ENCODE measurements around the gene DENND1A.
A peak's percentile ranks its signal among the peaks of the same experiment; 100 is the strongest.
"Not testable (repeated sequence)": the region's sequence is repeated elsewhere in the genome, so short reads cannot be mapped to it uniquely, and the experiment has no call there.

DENND1A gene

DNA sequence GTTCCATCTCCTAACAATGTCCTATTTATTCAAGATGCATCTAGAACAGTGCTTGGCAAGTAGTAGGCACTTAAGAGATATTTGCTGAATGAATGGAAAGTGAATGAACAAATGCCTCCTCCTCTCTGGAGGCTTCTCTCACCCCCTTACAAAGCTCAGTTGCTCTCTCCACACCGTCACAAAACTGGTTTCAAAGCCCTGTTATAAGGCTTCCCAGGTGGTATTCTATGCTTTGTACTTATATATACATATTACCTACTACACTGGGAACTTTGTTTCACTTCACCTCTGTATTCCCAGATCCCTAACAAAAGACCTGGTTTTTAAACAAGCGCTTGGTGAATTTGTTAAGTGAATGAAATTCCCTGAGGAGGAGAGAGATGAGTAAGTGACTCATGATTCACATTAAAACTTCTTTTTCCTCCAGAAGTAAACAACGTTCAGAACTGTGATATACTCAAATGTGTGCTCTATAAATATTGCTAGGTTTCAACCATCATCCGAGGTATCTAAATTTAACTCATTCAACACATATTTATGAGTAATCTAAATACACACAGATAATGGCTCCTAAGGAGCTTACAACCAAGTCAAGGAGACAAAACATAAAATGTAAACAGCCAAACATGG, 36.0 kb downstream of the DENND1A start:
- peak overlapping the region in 1 of 2 experiments; percentile 49 for H3K18ac ChIP-seq (ENCODE audit: low read depth in 1 of 2, low read length in 2 of 2)
- no peak overlapping the region for H3K14ac ChIP-seq (ENCODE audit: low read length in 2 of 2)
- no peak overlapping the region for H2BK15ac ChIP-seq (ENCODE audit: low read depth, poor library complexity, severe bottlenecking)
- H4K91ac ChIP-seq (ENCODE audit: low read length) = no peak overlapping the region
- H2BK5ac ChIP-seq (ENCODE audit: low read depth, low read length, poor library complexity, severe bottlenecking) = no peak overlapping the region
- H3K4ac ChIP-seq (ENCODE audit: low read depth in 1 of 2, low read length in 2 of 2) = no peak overlapping the region
- no peak overlapping the region for H3K27ac ChIP-seq (ENCODE audit: low read length, poor library complexity, severe bottlenecking)
- WGBS = no CpG with 5 or more reads among the region's 4 CpGs
- H3K9me3 ChIP-seq (ENCODE audit: control insufficient read depth, low read length) = no peaks in the 10 kb centered on the region
- H3K4me3 ChIP-seq (ENCODE audit: insufficient read depth in 1 of 2, low read depth in 1 of 2, low read length in 2 of 2) = peak overlapping the region in 1 of 2 experiments; percentile 50
- H2BK120ac ChIP-seq (ENCODE audit: low read depth, low read length) = no peak overlapping the region
- H3K79me1 ChIP-seq (replicated peaks; ENCODE audit: low read length, poor library complexity, severe bottlenecking) = peaks cover 32% of the 10 kb centered on the region
- no peak overlapping the region for H2AFZ ChIP-seq (ENCODE audit: low read depth, low read length)
- no peak overlapping the region for H3K23ac ChIP-seq (ENCODE audit: low read length in 2 of 2)
- no peak overlapping the region for H3K4me2 ChIP-seq (ENCODE audit: low read length, poor library complexity, severe bottlenecking)
- H3K9ac ChIP-seq (ENCODE audit: low read length) = peak overlapping the region; percentile 61
- H4K8ac ChIP-seq (ENCODE audit: low read length) = no peak overlapping the region
- H3K4me1 ChIP-seq (ENCODE audit: control insufficient read depth, insufficient read depth, low read depth, low read length) = no peaks in the 10 kb centered on the region
- no peak overlapping the region for H2BK12ac ChIP-seq (ENCODE audit: low read length in 2 of 2)
- peak; percentile 73 for DNase-seq
- H3K27me3 ChIP-seq (ENCODE audit: control insufficient read depth in 1 of 2, insufficient read depth in 1 of 2, low read length in 2 of 2) = no peaks in the 10 kb centered on the region
- H2AK5ac ChIP-seq (ENCODE audit: low read length, severe bottlenecking) = no peak overlapping the region
- no peaks in the 10 kb centered on the region for H3K36me3 ChIP-seq (ENCODE audit: control insufficient read depth in 1 of 2, insufficient read depth in 2 of 2, low read depth in 1 of 2, low read length in 2 of 2)

DNA sequence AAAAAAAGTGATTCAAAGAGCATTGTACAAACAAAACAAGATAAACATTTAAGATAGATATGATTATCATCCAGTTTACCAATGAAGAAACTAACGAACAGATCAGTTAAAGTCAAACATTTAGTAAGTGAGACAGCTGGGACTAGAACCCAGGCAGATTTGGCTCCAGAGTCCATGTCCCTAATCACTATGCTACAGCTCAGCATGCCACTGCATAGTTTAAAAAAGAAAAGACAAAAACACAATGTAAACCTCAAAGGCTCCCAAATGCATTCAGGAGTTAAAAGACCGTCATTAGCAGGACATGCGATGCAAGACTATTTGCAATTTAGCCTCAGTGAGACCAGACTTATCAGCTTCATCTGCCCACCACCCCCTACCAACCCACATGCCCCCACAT, 36.8 kb downstream of the DENND1A start:
- H3K4ac ChIP-seq (ENCODE audit: low read depth in 1 of 2, low read length in 2 of 2) = no peak overlapping the region
- no peak for DNase-seq
- H3K14ac ChIP-seq (ENCODE audit: low read length in 2 of 2) = no peak overlapping the region
- no peak overlapping the region for H3K27ac ChIP-seq (ENCODE audit: low read length, poor library complexity, severe bottlenecking)
- H4K8ac ChIP-seq (ENCODE audit: low read length) = no peak overlapping the region
- H3K79me1 ChIP-seq (replicated peaks; ENCODE audit: low read length, poor library complexity, severe bottlenecking) = peaks cover 32% of the 10 kb centered on the region
- H4K91ac ChIP-seq (ENCODE audit: low read length) = no peak overlapping the region
- H3K4me2 ChIP-seq (ENCODE audit: low read length, poor library complexity, severe bottlenecking) = no peak overlapping the region
- no peak overlapping the region for H2AK5ac ChIP-seq (ENCODE audit: low read length, severe bottlenecking)
- peaks cover under 1% of the 10 kb centered on the region for H3K9me3 ChIP-seq (ENCODE audit: control insufficient read depth, low read length)
- no peak overlapping the region for H2BK15ac ChIP-seq (ENCODE audit: low read depth, poor library complexity, severe bottlenecking)
- no peak overlapping the region for H2BK5ac ChIP-seq (ENCODE audit: low read depth, low read length, poor library complexity, severe bottlenecking)
- H3K9ac ChIP-seq (ENCODE audit: low read length) = no peak overlapping the region
- no peak overlapping the region for H2BK120ac ChIP-seq (ENCODE audit: low read depth, low read length)
- no peak overlapping the region for H3K4me3 ChIP-seq (ENCODE audit: insufficient read depth in 1 of 2, low read depth in 1 of 2, low read length in 2 of 2)
- H3K36me3 ChIP-seq (ENCODE audit: control insufficient read depth in 1 of 2, insufficient read depth in 2 of 2, low read depth in 1 of 2, low read length in 2 of 2) = no peaks in the 10 kb centered on the region
- no peak overlapping the region for H2AFZ ChIP-seq (ENCODE audit: low read depth, low read length)
- H3K27me3 ChIP-seq (ENCODE audit: control insufficient read depth in 1 of 2, insufficient read depth in 1 of 2, low read length in 2 of 2) = no peaks in the 10 kb centered on the region
- no peak overlapping the region for H3K23ac ChIP-seq (ENCODE audit: low read length in 2 of 2)
- 95% methylated on average over 3 of the region's 3 CpGs for WGBS
- no peaks in the 10 kb centered on the region for H3K4me1 ChIP-seq (ENCODE audit: control insufficient read depth, insufficient read depth, low read depth, low read length)
- no peak overlapping the region for H3K18ac ChIP-seq (ENCODE audit: low read depth in 1 of 2, low read length in 2 of 2)
- peak overlapping the region in 1 of 2 experiments; percentile 13 for H2BK12ac ChIP-seq (ENCODE audit: low read length in 2 of 2)

DNA sequence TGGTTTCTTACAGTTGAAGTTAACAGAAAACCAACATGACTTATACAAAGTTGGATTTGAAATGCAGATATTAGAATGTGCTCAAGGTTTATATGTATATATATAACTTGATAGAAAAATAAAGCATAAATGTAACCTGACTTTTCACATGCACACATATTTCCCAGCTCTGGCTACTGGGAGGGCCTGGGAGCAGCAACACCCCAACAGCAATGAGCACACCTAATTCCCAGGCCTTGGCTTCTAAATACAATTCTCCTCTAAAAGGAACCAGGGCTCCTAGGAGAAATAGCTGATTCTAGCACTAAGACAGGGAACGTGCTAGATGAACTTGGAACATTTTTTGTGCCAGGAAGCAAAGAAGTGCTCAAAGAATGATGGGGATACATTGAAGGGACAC, 42.1 kb downstream of the DENND1A start:
- Histone ChIP-seq H3K4me2 (ENCODE audit: low read length, poor library complexity, severe bottlenecking) (no peak overlapping the region), H2BK15ac (ENCODE audit: low read depth, poor library complexity, severe bottlenecking) (no peak overlapping the region), H2BK120ac (ENCODE audit: low read depth, low read length) (no peak overlapping the region), H3K18ac (ENCODE audit: low read depth in 1 of 2, low read length in 2 of 2) (no peak overlapping the region), H3K27me3 (ENCODE audit: control insufficient read depth in 1 of 2, insufficient read depth in 1 of 2, low read length in 2 of 2) (no peaks in the 10 kb centered on the region), H2BK12ac (ENCODE audit: low read length in 2 of 2) (no peak overlapping the region), H4K91ac (ENCODE audit: low read length) (no peak overlapping the region), H2AFZ (ENCODE audit: low read depth, low read length) (no peak overlapping the region), H4K8ac (ENCODE audit: low read length) (no peak overlapping the region), H3K27ac (ENCODE audit: low read length, poor library complexity, severe bottlenecking) (no peak overlapping the region), H3K14ac (ENCODE audit: low read length in 2 of 2) (no peak overlapping the region), H3K23ac (ENCODE audit: low read length in 2 of 2) (no peak overlapping the region), H3K9me3 (ENCODE audit: control insufficient read depth, low read length) (peaks cover 5% of the 10 kb centered on the region), H3K9ac (ENCODE audit: low read length) (no peak overlapping the region), H3K4me3 (ENCODE audit: insufficient read depth in 1 of 2, low read depth in 1 of 2, low read length in 2 of 2) (no peak overlapping the region), H3K79me1 (replicated peaks; ENCODE audit: low read length, poor library complexity, severe bottlenecking) (peaks cover 32% of the 10 kb centered on the region), H3K4ac (ENCODE audit: low read depth in 1 of 2, low read length in 2 of 2) (no peak overlapping the region), H3K4me1 (ENCODE audit: control insufficient read depth, insufficient read depth, low read depth, low read length) (no peaks in the 10 kb centered on the region), H2BK5ac (ENCODE audit: low read depth, low read length, poor library complexity, severe bottlenecking) (no peak overlapping the region), H2AK5ac (ENCODE audit: low read length, severe bottlenecking) (no peak overlapping the region), H3K36me3 (ENCODE audit: control insufficient read depth in 1 of 2, insufficient read depth in 2 of 2, low read depth in 1 of 2, low read length in 2 of 2) (peaks cover 4 to 8% of the 10 kb centered on the region in 2 experiments)
- DNase-seq = no peak
- 100% methylated on average over 1 of the region's 1 CpG for WGBS

DNA sequence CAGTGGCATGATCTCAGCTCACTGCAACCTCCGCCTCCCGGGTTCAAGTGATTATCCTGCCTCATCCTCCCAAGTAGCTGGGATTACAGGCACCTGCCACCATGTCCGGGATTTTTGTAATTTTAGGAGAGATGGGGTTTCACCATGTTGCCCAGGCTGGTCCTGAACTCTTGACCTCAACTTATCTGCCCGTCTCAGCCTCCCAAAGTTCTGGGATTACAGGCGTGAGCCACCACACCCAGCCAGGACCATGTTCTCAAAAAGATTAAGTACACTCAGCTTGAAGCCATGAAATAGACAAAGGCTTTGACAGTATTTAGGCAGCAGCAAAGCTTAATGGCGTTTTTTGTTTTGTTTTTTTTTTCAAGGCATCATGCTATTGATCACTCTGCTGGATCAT, 44.1 kb downstream of the DENND1A start:
- DNase-seq; H3K9ac ChIP-seq (ENCODE audit: low read length); H3K9me3 ChIP-seq (ENCODE audit: control insufficient read depth, low read length); H3K27me3 ChIP-seq (ENCODE audit: control insufficient read depth in 1 of 2, insufficient read depth in 1 of 2, low read length in 2 of 2); H2AK5ac ChIP-seq (ENCODE audit: low read length, severe bottlenecking); H3K14ac ChIP-seq (ENCODE audit: low read length in 2 of 2); H2AFZ ChIP-seq (ENCODE audit: low read depth, low read length); H3K4me1 ChIP-seq (ENCODE audit: control insufficient read depth, insufficient read depth, low read depth, low read length); H3K36me3 ChIP-seq (ENCODE audit: control insufficient read depth in 1 of 2, insufficient read depth in 2 of 2, low read depth in 1 of 2, low read length in 2 of 2); H3K18ac ChIP-seq (ENCODE audit: low read depth in 1 of 2, low read length in 2 of 2); H3K4ac ChIP-seq (ENCODE audit: low read depth in 1 of 2, low read length in 2 of 2); H3K23ac ChIP-seq (ENCODE audit: low read length in 2 of 2); H2BK5ac ChIP-seq (ENCODE audit: low read depth, low read length, poor library complexity, severe bottlenecking); H2BK120ac ChIP-seq (ENCODE audit: low read depth, low read length); H4K91ac ChIP-seq (ENCODE audit: low read length); H3K4me3 ChIP-seq (ENCODE audit: insufficient read depth in 1 of 2, low read depth in 1 of 2, low read length in 2 of 2); H4K8ac ChIP-seq (ENCODE audit: low read length); H3K4me2 ChIP-seq (ENCODE audit: low read length, poor library complexity, severe bottlenecking); H3K27ac ChIP-seq (ENCODE audit: low read length, poor library complexity, severe bottlenecking); H2BK15ac ChIP-seq (ENCODE audit: low read depth, poor library complexity, severe bottlenecking); H2BK12ac ChIP-seq (ENCODE audit: low read length in 2 of 2): not testable (repeated sequence)
- 96% methylated on average over 6 of the region's 6 CpGs for WGBS
- peaks cover 30% of the 10 kb centered on the region for H3K79me1 ChIP-seq (replicated peaks; ENCODE audit: low read length, poor library complexity, severe bottlenecking)
